Caki2 (cell line): Measurements from ENCODE around the gene KRTAP4-8. TPM values are rescaled to one million over a fixed set of nuclear protein-coding genes. Genes with fewer than 3 reads are reported as not detected.
"Not testable (repeated sequence)": the region's sequence is repeated elsewhere in the genome, so short reads cannot be mapped to it uniquely, and the experiment has no call there.

Experiments used
- DNase-seq: peaks from one replicate; pipeline ENCODE4 v3.0.0-alpha.2; 2015; ENCODE audit warnings: low read depth
- in situ Hi-C: cut with HindIII; loops from 2 replicates; pipeline ENCODE4 v1.10.0; 2016; ENCODE audit warnings: low sequenced_read_pairs, low pct_unique_long_range_greater_than_20kb, mixed read lengths
- total RNA-seq: library from RNA; depleted of rRNA; stranded (reverse); fragments of >200 nt; shearing (Covaris generic); gene quantifications from 2 replicates; pipeline ENCODE4 v1.2.3, GENCODE V29; 2014; ENCODE audit warnings: low replicate concordance

The KRTAP4-8 gene
- total RNA-seq, 1 experiment from 2014 or later = not detected

DNA sequence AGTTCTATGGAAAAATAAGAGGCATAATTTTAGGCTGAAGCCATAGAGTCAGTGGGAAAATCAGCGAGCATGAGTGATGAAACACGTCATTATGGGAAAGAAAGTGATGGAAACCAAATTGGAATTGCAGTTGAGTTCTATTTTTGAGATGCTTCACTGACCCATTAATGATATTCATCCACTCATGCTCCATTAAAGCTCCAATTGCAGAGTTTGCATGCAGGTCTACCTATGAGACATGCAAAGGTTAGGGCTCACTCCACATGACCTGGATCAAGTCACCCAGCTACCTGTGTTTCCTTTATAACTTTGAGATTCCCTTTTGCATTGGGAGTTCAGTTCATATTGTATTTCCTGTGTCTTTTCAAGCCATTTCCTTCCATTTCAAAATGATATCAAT, 24.3 kb downstream of the KRTAP4-8 start:
- DNase-seq = no peak
- in situ Hi-C loops = no loop called here

DNA sequence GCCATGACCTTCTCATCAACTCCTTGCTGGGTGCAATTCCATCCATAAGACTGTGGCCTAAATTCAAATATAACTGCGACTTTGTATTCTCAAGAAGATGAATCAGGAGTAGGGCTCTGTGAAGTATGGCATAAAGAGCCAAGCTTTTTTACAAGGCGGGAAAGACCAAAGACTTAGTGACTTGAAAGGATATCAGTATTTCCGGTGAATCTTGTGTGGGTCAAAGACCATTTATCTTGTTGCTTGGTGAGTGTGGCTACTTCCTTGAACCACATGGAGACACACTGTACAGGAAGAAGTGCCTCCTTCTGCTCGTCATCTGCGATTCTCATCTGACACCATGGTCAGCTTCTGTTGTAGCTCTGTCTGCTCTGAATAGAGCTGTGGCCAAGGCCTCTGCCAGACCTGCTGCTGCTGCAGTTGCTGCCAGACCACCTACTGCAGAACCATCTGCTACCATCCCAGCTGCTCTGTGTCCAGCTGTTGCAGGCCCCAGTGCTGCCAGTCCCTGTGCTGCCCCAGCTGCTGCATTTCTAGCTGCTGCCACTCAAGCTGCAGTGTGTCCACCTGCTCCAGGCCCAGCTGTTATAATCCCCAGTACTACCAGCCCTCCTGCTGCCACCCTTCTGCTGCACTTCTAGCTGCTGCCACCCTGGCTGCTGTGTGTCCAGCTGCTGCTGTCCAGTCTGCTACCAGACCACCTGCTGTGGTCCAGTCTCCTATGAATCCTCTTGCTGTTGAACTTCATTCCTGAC, 26.2 kb downstream of the KRTAP4-8 start:
- DNase-seq = no peak
- in situ Hi-C loops = no loop called here

DNA sequence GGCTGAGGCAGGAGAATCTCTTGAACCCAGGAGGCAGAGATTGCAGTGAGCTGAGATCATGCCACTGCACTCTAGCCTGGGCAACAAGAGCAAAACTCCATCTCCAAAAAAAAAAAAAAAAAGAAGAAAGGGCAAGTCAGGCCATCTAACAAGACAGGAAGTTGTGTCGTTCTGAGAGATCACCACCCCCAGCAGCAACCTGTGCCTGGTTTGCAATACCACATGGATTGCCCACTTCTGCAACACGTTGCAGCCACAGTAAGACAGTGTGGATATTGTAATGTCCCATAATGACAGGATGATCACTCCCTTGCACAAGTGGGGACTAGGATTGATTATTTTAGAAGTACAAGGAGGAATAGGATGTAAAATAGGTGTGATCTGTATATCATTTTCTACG, 28.9 kb downstream of the KRTAP4-8 start:
- in situ Hi-C loops = no loop called here
- no peak for DNase-seq

DNA sequence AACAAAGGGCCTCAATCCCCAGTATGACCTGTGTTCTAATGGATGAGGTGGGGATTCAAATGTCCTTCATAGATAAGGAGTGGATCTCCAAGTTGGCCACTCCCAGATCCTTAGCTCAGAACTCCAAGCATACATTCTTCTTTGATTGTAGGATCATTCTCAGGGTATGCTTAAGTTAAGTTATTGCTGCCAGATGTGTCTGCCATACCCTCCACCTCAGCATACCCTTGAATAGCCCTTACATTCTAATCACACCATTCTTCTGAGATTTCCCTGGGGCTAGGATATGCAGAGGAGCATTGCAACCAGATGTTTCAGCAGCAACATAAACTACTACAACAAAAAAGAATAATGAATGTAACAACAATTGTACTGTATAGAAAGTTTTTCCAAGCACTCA, 30.7 kb downstream of the KRTAP4-8 start:
- no peak for DNase-seq
- in situ Hi-C loops = no loop called here

DNA sequence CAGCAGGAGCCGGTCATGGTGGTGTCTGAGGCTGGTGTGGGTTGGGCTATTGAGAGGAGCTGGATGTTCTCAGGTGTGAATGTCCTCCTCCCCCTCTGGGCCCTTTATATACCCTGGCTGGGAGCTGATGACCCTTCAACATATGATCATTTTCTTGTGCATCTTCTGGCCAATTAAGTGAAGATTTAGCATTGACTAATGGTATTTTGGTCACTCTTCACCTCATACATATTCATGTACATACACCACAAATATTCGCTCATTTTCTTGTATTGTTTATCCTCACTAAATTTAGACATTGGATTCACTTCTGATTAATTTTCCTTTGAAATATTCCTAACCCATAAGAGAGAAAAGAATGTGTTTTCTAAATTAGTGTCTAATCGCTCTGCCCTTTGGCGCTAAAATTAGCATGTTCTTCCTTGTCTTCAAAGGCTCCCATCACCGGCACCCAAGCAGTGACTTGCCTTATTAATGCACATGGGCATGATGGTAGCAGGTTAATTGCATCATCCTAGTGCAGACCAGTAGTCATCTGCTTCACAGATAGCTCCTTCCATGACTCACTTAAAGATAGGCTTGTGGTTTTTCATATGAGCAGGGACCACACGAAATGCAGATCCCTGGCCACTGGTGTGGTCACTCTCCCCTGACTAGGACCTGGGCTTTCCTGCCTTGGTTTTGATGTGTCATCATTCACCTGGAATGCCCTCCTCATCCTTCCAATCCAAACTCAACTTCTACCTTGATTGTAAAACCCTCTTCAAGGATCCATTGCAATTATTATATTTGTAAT, 31.9 kb downstream of the KRTAP4-8 start, which contains the start of gene KRTAP2-4:
KRTAP2-4 (minus strand) TSS at position 51 of the 796 bp plus-strand sequence; CDS start at position 17, 34 bp downstream.
- in situ Hi-C loops = no loop called here
- DNase-seq = peak; percentile 83

DNA sequence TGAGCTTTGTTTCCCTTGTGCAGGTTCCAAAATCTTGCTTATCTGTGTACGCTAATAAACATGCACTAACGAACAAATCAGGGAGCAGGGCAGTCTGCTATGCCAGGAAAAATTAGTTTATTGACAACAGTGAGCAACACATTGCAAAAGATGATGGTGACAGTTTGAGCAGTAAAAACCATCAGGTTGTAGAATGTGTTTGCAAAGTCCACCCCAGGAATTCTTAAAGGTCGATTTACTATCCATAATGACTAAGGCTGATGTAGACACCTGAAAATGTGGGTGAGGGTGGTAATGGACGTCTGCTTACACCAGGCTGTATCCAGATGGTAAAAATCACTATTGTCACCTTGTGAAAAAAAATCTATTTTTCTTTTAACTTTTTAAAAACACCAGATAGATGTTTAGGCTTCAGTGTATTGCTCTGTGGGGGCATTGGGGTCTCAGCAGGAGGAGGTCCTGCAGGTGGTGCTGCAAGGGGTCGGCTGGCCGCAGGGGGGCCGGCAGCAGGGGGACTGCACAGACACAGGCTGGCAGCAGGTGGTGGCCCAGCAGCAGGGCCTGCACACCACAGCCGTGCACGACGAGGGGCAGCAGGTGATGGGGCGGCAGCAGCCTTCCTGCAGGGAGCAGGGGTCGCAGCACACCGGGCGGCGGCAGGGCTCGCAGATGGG, 32.8 kb downstream of the KRTAP4-8 start:
- in situ Hi-C loops, DNase-seq: not testable (repeated sequence)

DNA sequence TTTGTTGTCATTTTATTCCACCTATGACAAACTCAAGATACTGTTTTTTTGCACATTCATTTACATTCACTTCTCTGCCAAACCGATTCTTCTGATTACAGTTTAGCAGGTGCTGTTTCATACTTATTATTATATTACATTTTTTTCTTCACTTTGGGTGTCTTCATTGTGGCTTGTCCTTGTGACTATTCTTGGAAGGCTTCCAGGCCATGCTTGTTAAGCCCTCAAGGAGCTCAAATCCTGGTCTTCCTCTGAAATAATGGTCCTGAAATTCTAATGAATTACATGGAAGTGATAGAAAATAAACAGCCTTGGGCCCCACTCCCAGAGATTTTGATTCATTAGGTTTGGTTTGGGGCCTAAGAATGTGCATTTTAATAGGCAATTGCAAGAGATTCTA, 33.6 kb downstream of the KRTAP4-8 start:
- in situ Hi-C loops = no loop called here
- DNase-seq = no peak

DNA sequence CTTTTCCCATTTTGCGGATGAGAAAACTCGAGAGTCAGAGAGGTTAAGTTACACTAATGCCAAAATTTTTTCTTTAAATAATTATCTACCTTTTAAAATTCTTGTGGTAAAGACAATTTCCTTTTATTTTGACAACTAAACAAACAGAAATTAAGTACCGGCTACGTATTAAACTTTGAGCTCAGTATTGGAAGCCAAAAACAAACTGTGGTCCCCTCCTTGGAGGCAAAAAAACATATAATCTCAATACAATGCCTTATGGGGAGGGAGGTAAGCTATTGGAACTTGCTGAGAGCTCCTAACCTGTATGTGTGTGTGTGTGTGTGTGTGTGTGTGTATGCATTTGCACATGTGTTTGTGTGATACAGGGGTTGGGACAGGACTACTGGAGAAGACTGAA, 34.5 kb downstream of the KRTAP4-8 start:
- in situ Hi-C loops = no loop called here
- DNase-seq = no peak

DNA sequence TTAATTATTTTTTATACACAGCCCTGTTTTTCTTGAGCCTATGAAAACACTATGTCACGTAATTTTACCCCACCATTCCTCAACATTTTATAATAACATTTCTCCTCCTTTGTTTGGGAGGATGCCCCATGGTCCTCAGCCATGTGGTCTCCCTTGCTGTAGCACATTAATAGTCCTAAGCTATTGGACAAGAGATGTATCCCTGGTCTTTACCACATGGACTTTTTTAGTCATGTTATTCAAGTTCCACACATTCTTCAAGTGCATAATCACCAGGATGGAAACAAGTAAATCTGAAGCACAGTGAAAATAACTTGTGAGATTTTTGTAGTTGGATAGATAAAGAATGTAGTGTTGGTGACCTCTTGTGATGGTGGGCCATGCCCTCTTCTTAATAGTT, 36.0 kb downstream of the KRTAP4-8 start:
- DNase-seq = peak; percentile 74
- in situ Hi-C loops = no loop called here

DNA sequence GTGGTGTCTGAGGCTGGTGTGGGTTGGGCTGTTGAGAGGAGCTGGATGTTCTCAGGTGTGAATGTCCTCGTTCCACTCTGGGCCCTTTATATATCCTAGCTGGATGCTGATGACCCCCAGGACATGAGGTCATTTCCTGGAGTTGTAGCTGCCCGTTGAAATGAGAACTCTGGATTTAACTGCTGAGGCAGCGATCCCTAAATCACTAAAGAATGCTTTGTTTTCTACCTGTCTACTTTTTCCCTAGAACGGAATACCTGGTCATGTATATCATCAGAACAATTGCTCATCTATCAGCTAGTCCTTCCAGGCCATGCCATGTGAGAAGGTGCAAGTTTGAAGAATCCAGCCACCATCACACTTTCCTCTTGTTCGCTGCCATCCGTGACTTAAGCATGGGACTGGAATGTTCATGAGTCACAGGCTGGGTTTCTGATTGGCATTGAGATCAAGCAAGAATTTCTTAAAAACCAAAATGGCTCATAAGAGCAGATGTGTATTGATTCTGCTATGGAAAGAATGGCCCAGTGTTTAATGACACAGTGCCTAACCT, 37.8 kb downstream of the KRTAP4-8 start, which contains the start of gene KRTAP2-3:
KRTAP2-3 (minus strand) TSS at position 63 of the 553 bp plus-strand sequence. CDS start 64 bp downstream, outside the sequence.
- DNase-seq = peak; percentile 90
- in situ Hi-C loops = no loop called here

DNA sequence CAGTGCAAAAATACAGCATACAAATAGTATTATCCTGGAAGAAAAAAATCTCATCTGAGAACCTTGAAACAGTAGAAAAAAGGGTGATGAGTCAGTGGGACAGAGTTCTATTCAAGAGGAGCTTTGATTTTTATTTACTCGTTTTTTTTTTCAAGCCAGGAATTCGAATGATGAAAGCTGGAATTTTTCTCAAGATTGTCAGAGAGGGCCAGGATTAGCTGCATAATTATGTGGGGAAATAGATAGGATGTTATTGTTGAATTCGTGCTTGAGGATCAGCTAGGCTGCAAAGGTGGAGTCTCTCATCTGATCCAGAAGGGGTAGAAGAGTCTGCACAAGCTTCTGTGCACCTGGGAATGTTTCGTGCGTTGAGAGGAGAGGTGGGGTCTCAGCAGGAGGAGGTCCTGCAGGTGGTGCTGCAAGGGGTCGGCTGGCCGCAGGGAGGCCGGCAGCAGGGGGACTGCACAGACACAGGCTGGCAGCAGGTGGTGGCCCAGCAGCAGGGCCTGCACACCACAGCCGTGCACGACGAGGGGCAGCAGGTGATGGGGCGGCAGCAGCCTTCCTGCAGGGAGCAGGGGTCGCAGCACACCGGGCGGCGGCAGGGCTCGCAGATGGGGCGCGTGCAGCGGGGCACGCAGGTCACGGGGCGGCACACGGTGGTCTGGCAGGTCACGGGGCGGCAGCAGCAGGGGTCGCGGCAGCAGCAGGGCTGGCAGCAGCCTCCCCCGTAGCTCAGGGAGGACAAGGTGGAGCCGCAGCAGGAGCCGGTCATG, 38.5 kb downstream of the KRTAP4-8 start:
- peak; percentile 86 for DNase-seq
- in situ Hi-C loops = not testable (repeated sequence)

DNA sequence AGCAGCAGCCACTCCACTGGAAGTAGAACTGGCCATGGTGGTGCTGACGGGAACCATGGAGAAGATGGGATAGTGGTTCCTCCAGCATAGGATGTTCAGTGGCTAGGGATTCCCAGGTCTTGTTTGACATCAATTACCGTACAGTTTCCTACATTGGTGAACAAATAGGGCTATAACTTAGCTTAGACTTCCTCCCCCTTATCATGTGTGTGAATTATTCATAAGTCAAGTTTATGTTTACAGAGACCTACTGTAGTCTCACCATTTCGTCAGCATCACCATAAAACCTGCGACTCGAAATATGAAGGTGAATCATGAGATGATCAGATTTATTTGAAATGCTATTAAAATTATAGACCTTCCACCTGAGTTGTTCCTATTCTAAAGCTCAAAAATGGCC, 39.2 kb downstream of the KRTAP4-8 start:
- in situ Hi-C loops = no loop called here
- no peak for DNase-seq

DNA sequence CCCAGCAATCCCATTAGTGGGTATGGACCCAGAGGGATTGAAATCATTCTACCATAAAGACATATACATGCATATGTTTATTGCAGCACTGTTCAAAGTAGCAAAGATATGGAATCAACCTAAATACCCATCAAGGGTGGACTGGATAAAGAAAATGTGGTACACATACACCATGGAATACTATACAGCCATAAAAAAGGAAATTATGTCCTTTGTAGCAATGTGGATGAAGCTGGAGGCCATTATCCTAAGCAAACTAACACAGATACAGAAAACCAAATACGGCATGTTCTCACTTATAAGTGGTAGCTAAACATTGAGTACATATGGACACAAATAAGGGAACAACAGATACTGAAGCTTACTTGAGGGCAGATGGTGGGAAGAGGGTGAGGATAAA, 40.4 kb downstream of the KRTAP4-8 start:
- in situ Hi-C loops = no loop called here
- no peak for DNase-seq

DNA sequence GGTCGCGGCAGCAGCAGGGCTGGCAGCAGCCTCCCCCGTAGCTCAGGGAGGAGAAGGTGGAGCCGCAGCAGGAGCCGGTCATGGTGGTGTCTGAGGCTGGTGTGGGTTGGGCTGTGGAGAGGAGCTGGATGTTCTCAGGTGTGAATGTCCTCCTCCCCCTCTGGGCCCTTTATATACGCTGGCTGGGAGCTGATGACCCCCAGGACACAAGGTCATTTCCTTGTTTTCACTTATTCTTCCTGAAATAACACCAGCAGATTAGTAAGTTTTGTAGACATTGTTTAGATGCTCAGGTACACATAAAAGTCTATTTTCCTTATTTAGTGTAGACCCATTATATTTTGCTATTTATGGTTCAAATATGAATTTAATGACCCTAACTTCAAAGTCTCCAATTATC, 42.8 kb downstream of the KRTAP4-8 start, which contains the start of gene KRTAP2-2:
KRTAP2-2 (minus strand) TSS at position 101 of the 400 bp plus-strand sequence; CDS start at position 82, 19 bp downstream.
- in situ Hi-C loops, DNase-seq: not testable (repeated sequence)

DNA sequence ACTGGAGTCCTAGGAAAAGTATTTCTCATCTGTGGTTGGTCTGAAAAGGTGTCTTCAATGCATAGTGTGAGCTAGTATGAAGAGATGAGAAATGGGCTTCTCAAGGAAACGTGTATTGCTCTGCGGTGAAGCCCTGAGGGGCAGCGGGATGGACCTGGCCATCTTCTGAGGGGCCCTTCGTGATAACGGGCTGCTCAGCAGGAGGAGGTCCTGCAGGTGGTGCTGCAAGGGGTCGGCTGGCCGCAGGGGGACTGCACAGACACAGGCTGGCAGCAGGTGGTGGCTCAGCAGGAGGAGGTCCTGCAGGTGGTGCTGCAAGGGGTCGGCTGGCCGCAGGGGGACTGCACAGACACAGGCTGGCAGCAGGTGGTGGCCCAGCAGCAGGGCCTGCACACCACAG, 43.4 kb downstream of the KRTAP4-8 start:
- in situ Hi-C loops = not testable (repeated sequence)

DNA sequence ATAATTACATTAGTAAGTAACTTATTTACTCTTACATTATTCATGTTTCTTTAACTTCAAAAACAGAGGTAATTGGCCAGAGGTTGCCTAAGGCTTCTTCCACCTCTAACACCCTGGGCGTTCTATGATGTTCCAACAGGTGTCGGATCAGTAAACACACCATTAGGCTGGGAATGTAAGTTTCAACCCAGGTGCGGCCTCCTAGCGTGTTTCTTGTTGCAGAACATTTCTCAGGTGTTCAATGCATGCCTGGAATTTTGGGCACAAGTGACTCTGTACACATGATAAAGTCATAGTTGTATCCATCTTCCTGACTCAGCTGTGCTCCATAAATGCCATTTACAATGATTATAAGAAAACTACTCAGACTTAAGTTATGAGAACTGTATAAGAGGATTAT, 43.9 kb downstream of the KRTAP4-8 start:
- DNase-seq = no peak
- in situ Hi-C loops = no loop called here

More for the DNA sequence above, 43.4 kb downstream of the KRTAP4-8 start:
- DNase-seq = not testable (repeated sequence)

DNA sequence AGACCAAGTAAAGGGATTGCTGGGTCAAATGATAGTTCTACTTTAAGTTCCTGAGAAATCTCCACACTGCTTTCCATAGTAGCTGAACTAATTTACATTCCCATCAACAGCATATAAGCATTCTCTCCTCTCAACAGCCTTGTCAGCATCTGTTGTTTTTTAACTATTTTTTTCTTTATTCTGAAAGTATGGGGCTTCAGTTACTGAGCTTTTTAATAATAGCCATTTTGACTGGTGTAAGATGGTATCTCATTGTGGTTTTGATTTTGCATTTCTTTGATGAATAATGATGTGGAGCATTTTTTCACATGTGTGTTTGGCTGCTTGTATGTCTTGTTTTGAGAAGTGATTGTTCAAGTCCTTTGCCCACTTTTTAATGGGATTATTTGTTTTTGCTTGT, 45.4 kb downstream of the KRTAP4-8 start:
- in situ Hi-C loops = no loop called here
- no peak for DNase-seq

DNA sequence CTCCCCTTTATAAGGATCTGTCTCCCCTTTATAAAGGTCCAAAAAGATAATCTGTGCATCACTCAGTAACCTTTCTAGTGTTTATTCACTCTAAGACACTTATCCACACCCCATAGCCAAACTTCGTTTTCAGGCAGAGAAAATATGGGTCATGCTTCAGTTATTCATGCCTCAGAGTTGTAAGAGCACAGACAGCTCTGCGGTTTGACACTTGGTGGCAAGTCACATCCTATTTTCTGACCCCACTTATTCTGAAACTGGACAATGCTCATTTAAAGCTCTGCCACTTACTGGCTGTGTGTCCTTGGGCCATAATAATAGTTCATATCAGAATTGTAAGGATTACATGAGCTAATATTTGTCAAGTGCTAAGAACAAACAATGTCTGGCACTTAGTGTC, 48.8 kb downstream of the KRTAP4-8 start:
- no peak for DNase-seq
- in situ Hi-C loops = no loop called here
